Activated CD8-positive, alpha-beta memory T cell treated with anti-CD3 and anti-CD28 coated beads, Interleukin-2, amount 50 U/mL, for 24 hours (primary cell): ENCODE results near the gene TRIO.
"Not testable (repeated sequence)": the region's sequence is repeated elsewhere in the genome, so short reads cannot be mapped to it uniquely, and the experiment has no call there.

ENCODE experiments used
- DNase-seq: peaks from one replicate; pipeline ENCODE4 v3.0.0-alpha.2; 2020; ENCODE audit errors: extremely low read depth

The TRIO gene

DNA sequence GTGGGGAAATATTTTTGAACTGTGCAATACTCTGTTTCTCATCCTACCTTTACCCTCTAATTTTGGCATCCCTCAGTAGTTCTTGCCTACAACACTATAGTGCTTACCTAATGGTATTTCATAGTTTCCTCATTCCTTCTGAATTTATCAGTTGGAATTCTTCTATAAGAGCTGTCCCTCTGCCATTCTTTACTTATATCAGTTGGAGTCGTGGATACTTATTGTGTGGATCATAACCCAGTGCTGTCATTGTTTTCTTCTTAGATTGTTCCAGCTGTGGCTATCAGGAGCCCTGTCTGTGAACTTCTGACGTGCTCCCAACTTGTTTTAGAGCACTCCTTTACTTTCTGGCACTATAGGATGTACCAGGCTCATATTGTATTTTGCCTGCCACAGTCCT lies 292.3 kb downstream of the TRIO start:
- DNase-seq, result no peak

- not testable (repeated sequence) for DNase-seq
Observed at GRCh38 chr5:14436122-14436521, 293.0 kb downstream of the TRIO start.

- no peak for DNase-seq
Observed at GRCh38 chr5:14436801-14437542, 293.8 kb downstream of the TRIO start.

DNA sequence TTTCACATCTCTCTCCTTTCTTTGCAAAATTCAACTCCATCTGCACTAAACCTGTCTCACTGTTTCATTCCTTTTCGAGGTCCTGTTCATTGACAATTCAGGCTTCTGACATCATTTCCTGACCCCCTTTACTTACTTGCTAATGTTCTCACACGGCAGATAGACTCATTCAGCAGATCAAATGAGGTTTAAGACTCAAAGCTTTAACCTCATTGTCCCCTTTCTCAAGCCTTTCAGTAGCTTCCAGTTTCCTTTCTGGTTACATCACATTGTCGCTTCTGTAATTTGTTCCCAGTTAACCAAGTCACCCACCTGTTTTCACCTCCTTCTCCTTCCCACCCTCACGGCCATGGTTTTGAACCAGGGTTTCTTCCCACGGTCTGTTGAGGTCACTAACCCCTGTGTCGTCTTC lies 295.1 kb downstream of the TRIO start:
- DNase-seq, result no peak

DNA sequence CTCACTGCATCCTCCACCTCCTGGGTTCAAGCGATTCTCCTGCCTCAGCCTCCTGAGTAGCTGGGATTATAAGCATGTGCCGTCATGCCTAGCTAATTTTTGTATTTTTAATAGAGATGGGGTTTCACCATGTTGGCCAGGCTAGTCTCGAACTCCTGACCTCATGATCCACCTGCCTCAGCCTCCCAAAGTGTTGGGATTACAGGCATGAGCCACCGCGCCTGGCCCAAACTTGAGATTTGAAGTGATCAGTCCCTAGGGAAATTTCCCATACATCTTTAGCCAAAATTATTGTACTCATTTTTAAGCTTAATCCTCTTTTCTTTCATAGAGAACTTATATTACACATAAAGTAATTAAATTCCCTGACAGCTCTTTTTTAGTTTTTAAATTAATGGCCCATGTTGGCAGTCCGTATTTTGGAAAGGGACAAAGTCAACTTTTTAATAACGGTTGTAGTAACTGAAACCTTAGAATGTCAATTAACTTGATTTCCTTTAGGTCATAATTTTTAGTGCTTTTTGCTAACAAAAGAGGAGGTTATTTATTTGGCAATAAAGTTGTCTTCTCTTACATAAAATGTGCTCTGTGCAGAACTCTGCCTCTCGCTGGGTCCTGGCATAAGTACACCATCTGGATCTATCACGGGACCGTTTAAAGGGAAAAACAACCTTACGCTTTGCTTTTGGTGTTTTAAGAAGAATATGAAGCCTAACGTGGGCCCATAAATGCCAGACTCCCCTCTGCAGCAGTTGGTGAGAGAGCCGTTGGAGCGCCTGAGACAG lies 296.1 kb downstream of the TRIO start:
- DNase-seq, result no peak

- no peak for DNase-seq
Observed at GRCh38 chr5:14440223-14440581, 297.1 kb downstream of the TRIO start.

DNA sequence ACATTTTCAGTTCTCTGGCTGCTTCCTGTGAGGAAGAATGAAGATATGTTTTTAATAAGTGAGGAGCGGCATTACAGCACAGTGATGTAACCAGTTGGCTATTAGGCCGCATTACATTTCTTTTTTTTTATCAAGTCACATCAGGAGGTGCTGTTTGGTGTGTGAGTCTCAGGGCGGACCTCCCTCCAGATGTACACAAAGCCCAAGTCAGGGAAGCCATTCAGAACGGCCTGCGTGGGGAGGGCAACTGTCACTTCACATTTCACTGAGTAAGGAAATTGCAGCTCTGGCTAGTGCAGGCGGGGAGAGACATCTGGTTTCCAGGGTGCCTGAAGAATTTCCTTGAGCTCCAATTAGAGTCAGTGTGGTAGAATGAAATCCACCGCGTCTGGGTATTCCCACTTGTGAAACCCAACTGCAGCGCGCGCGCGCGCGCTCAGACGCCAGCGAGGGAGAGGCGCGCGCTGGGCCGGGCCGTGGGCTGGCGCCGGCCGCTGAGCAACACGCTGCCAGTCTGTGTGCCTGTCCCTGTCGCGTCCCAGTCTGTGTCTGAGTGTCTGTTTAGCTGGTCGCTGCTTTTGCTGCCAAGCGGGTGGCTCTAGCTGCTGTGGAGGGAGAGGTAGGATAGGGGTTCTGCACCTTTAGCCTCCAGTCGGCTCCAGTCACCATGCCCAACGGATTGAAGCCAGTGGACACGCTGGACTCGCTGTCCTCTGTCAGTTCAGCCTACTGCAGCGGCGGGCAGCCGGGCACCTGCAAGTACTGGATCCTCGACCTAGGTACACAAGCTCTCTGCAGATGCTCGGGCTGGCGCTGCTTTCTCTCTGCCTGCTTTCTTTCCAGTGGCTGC lies 297.7 kb downstream of the TRIO start:
- DNase-seq, result no peak

GRCh38 chr5:14441641-14442040 lies 298.5 kb downstream of the TRIO start:
- no peak for DNase-seq

DNA sequence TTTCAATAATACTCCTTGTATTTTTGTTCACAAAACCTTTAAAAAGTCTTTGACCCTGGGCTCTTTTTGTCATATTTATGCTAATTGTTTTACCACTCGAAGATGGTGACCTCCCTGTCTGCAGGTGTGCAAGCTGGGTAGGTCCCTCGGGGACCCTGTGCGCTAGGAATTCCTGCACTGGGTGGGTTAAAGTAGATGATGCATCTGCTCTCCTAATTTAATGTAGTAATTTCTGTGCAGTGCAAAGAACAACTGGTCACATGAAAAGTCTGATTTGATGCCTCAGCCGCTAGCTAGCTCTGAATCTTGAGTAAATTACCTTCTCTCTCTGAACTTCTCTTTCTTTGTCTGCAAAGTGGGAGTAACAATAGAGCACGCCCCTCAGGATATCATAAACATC lies 299.4 kb downstream of the TRIO start:
- no peak for DNase-seq

DNA sequence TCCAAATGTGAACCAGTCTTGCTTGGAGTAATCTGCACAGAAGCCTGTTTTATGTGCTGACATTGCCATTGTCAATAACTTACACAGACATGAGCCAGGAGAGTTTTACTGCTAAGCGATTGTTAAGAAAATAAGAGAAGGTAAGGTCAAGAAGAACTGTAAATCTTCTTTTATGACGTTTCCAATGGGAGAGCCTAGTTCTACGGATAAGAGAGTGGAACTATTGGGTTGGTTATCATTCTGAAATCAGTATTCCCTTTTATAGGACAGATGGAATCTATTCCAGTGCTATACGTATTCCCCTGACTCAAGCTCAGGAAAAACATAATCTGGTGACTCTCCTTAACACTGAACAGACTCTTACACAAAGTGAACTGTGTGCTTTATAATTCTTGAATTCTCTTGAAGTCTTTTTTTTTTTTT lies 300.5 kb downstream of the TRIO start:
- no peak for DNase-seq

DNA sequence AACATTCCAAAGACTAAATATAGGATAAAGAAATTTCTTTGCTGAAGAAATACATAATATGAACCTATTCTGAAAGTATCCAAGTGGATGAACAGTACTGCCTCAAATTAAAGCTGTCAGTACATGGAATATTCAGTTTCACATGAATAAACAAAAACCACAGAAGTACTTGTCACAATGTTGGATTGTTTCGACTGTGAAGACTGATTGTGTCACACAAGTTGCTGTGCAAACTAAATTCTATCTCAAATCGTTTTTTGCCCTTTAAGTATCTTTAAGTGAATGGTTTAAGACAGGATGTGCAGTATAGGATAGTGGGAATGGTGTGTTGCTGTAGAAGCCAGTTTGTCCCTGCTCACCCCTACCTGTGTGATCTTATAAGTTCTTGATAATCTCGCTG lies 301.0 kb downstream of the TRIO start:
- DNase-seq, result no peak

- no peak for DNase-seq
Observed at GRCh38 chr5:14445013-14445412, 301.9 kb downstream of the TRIO start.

GRCh38 chr5:14445576-14446290 lies 302.6 kb downstream of the TRIO start:
- DNase-seq, result no peak

DNA sequence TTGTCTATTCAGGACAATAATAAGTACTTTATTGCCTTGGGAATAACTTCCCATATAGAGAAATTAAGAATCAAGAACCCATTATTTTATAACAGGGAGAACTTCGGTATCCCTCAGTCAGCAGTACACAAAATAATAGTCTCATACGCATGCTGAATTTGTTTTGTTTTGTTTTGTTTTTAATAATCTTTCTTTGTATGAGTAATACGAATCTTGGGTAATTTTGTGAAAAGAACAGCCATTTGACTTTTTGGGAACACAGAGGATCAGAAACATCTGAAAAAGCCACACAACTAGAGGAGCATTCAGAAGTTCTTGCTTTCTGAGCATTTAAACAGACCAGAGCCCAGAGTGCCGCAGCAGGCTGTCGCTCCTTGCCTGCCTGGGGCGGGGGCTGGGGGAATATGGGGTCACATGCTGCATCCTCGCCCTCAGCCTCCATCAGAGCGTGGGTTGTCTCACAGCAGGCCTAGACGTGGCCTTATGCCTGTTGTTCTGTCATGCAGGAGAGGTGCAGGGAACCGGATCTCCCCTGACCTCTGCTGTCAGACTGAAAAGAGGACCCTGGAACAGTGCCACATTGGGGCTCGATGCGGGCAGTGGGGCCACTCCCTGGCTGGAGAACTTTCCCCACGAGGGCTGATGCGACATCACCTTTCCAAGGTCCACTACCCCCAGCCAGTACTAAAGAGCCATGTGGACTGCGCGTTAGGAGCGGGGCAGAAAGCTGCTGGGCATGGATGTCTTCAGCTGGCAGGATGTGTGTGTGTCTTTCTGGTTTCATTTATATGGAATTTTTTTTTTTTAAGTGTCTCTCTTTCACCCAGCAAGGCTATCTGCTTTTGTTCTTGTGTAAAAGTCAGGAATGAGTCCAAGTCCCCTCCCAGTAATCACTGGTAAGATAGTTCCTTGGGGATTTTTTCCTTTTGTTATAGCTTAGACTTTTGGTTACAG lies 305.1 kb downstream of the TRIO start:
- no peak for DNase-seq

DNA sequence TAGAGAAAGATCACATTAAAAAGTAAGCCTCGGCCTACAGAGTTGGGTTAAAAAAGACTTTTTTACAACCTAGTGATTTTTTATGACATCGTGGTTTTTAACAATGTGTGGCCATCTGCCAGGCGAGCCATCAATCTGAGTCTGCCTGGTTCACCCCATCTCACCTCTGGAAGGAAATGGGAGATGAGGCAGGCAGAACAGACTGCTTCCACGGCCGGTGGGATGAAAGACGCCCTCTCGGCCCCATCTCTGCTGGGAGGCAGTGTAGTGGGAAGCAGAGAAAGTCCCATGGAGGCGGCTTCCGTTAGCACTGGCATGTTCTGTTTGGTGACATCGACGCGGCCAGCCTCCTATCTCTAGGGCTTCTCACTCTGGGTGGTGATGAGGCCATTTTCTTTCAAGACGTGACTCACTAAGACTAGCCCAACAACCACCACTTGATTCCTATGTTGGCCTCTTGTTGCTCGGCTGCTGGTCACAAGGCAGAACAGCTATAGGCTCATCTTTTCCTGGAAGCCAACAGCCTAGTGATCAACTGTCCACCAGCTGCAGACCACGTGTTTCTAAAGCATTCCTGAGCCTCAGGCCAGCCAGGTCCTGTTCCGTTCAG lies 306.0 kb downstream of the TRIO start:
- DNase-seq, result no peak

DNA sequence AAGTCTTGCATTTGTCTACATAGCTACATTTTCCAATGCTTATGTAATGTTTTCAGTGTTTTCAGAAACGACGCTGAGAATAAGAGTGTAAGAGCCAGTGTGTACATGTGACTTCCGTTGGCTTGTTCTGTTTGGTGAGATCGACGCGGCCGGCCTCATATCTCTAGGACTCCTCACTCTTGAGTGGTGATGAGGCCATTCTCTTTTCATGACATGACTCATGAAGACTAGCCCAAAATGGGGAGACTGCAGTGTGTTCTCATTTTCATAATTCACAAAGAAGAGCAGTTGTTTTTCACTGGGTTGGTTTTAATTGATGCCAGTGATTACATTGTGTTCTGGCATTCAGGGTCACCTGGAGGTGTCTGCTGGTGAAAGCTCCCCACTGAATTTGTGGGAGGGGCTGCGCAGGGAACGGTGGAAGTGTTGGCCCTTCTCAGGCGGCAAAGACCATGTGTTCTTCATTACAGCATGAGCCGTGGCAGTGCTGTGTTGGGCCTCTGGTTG lies 306.9 kb downstream of the TRIO start:
- DNase-seq, result no peak

DNA sequence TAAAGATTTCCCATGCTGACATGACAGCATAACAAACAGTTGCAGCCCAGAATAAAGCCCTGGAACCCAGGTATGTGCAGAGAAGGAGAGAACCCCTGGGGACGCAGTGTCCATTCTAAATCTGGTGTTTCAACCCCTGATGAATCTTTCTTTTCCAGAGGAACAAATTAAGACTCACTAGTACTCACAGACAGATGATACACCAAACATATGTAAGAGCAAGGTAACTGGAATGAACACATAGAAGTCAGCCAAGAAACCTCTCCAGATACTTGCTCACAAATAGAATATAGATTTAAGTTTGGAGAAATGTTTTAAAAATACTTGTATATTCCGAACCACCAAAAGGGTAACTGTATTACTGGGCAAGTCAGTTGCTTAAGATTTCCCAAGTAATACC lies 307.6 kb downstream of the TRIO start:
- no peak for DNase-seq

- no peak for DNase-seq
Observed at GRCh38 chr5:14451871-14452270, 308.7 kb downstream of the TRIO start.

GRCh38 chr5:14452685-14453454 lies 309.7 kb downstream of the TRIO start:
- no peak for DNase-seq
